Left ventricle myocardium inferior (tissue), 1 donor: ENCODE data around the gene NFS1. TPM values are rescaled to one million over a fixed set of nuclear protein-coding genes. Genes with fewer than 3 reads are reported as not detected.
"Not testable (repeated sequence)": the region's sequence is repeated elsewhere in the genome, so short reads cannot be mapped to it uniquely, and the experiment has no call there.

Source experiments
- DNase-seq: peaks from one replicate; pipeline ENCODE4 v3.0.0-alpha.2; 2020
- H3K27ac ChIP-seq: fragments of 200-600 bp; replicated peaks from 2 replicates; pipeline ENCODE4 v1.8.0; 2021
- H3K27me3 ChIP-seq: fragments of 200-600 bp; 2 replicates; pipeline ENCODE4 v1.8.0; 2021; ENCODE audit warnings: low read depth
- H3K36me3 ChIP-seq: fragments of 200-600 bp; 2 replicates; pipeline ENCODE4 v1.8.0; 2021
- H3K4me1 ChIP-seq: fragments of 200-600 bp; 2 replicates; pipeline ENCODE4 v1.8.0; 2021
- H3K4me3 ChIP-seq: fragments of 200-600 bp; 2 replicates; pipeline ENCODE4 v1.8.0; 2021; ENCODE audit warnings: mild to moderate bottlenecking, moderate library complexity
- H3K9me3 ChIP-seq: fragments of 200-600 bp; replicated peaks from 2 replicates; pipeline ENCODE4 v1.8.0; 2021
- CTCF ChIP-seq: fragments of 200-600 bp; IDR thresholded peaks from 2 replicates; pipeline ENCODE4 v1.8.0; 2021; ENCODE audit warnings: antibody characterized with exemption, mild to moderate bottlenecking, borderline replicate concordance
- intact Hi-C: fragments of 100-400 bp; cut with micrococcal nuclease; formaldehyde crosslinking; loops from one replicate; pipeline ENCODE4 v1.11.0; 2022
- long read RNA-seq: library from polyadenylated mRNA; unstranded; transcript quantifications from one replicate; pipeline ENCODE4 v2.0.0, GENCODE V29; 2021
- total RNA-seq: library from RNA; stranded (reverse); fragmentation: NEBNext Ultra II Directional; extraction: Animal tissue kit (Norgen Biotek cat#: 25700); gene quantifications from one replicate; pipeline ENCODE4 v1.2.1, GENCODE V29; 2021
- donor health status: DM: no; HTN: yes; CAD: no; lungs with severe emphysema.

Gene NFS1
- total RNA-seq: 60.8 TPM
- long read RNA-seq, transcript NFS1-203 (13 exons, 3,012 nt): major isoform, 60 of 113 reads
- long read RNA-seq, partial matches to known transcripts: 41 of 113 reads
- long read RNA-seq, other reads (novel, unspliced or antisense): 8 of 113 reads

GRCh38 chr20:35699127-35699956, at the start of gene NFS1, which contains the start of gene ROMO1:
NFS1 (minus strand) TSS chr20:35699352; CDS start chr20:35699288, 64 bp downstream.
ROMO1 (plus strand) TSS chr20:35699405; CDS start chr20:35699633, 228 bp downstream.
- H3K4me3 ChIP-seq: peak within 1 kb of the TSS; percentile 88
- DNase-seq: peak; percentile 87
- peaks cover 44% of the 10 kb centered on the region for H3K4me1 ChIP-seq
- no peaks in the 10 kb centered on the region for H3K9me3 ChIP-seq
- intact Hi-C loops: no loop called here
- peak; percentile 39 for TF ChIP-seq CTCF
- peak within 1 kb of the TSS; percentile 93 for H3K27ac ChIP-seq
- H3K27me3 ChIP-seq: no peaks in the 10 kb centered on the region
- H3K36me3 ChIP-seq: peaks cover 56% of the 10 kb centered on the region

- H3K4me3 ChIP-seq, DNase-seq, H3K27me3 ChIP-seq, H3K9me3 ChIP-seq, intact Hi-C loops: not testable (repeated sequence)
- Histone ChIP-seq H3K4me1 (peaks cover 40% of the 10 kb centered on the region), H3K36me3 (peaks cover 13% of the 10 kb centered on the region), H3K27ac (peak overlapping the region; percentile 98)
These were observed 45.3 kb upstream of the NFS1 start for GRCh38 chr20:35744492-35744841.

GRCh38 chr20:35743693-35744491, 44.7 kb upstream of the NFS1 start:
- Histone ChIP-seq H3K4me3 (peak overlapping the region; percentile 93), H3K36me3 (peaks cover 18% of the 10 kb centered on the region), H3K9me3 (no peaks in the 10 kb centered on the region), H3K27me3 (no peaks in the 10 kb centered on the region), H3K4me1 (peaks cover 46% of the 10 kb centered on the region), H3K27ac (peak overlapping the region; percentile 98)
- TF ChIP-seq CTCF: no peak
- DNase-seq: no peak
- intact Hi-C loops: no loop called here

GRCh38 chr20:35742741-35743523, 43.8 kb upstream of the NFS1 start:
- intact Hi-C loops: no loop called here
- peaks cover 56% of the 10 kb centered on the region for H3K4me1 ChIP-seq
- H3K27ac ChIP-seq: peak overlapping the region; percentile 98
- TF ChIP-seq CTCF: no peak
- H3K9me3 ChIP-seq: no peaks in the 10 kb centered on the region
- H3K4me3 ChIP-seq: peak overlapping the region; percentile 93
- no peaks in the 10 kb centered on the region for H3K27me3 ChIP-seq
- no peak for DNase-seq
- H3K36me3 ChIP-seq: peaks cover 28% of the 10 kb centered on the region

GRCh38 chr20:35741892-35742740, 43.0 kb upstream of the NFS1 start, which contains the start of gene RBM39:
RBM39 (minus strand) TSS chr20:35742260; CDS start chr20:35740874, 1,386 bp downstream.
- H3K36me3 ChIP-seq: peaks cover 36% of the 10 kb centered on the region
- no peaks in the 10 kb centered on the region for H3K9me3 ChIP-seq
- DNase-seq: peak; percentile 99
- peak; percentile 63 for TF ChIP-seq CTCF
- H3K27ac ChIP-seq: peak within 1 kb of the TSS; percentile 99
- no peaks in the 10 kb centered on the region for H3K27me3 ChIP-seq
- peak within 1 kb of the TSS; percentile 93 for H3K4me3 ChIP-seq
- intact Hi-C loops: no loop called here
- peaks cover 64% of the 10 kb centered on the region for H3K4me1 ChIP-seq
